ENCODE measurements around the gene CD46.
"Not testable (repeated sequence)": the region's sequence is repeated elsewhere in the genome, so short reads cannot be mapped to it uniquely, and the experiment has no call there.

Gene CD46

DNA sequence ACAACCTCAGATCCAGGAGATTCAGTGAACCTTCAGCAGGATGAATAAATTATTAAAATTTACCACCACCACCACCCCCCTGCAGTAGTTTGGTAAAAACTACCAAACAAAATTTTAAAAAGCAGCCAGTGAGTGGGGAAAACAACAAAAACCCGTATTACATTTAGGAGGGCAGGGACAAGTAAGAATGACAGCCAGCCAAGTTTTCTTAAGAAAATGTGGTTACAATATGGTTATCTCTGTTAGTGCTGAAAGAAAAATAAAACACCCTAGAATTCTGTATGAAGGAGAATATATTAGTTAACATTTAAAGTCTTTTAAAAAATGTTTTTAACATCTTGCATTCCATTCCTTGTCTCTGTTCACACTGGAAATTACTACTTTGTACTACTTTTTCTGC is 14.7 kb downstream of the CD46 start:
- Mint-ChIP-seq H3K36me3 (peaks cover 41% of the 10 kb centered on the region), H3K27me3 (no peaks in the 10 kb centered on the region), H3K4me1 (ENCODE audit: low read depth) (peaks cover 6% of the 10 kb centered on the region), H3K27ac (no peak overlapping the region), H3K4me3 (no peak overlapping the region), H3K9me3 (ENCODE audit: low read depth) (no peaks in the 10 kb centered on the region)

DNA sequence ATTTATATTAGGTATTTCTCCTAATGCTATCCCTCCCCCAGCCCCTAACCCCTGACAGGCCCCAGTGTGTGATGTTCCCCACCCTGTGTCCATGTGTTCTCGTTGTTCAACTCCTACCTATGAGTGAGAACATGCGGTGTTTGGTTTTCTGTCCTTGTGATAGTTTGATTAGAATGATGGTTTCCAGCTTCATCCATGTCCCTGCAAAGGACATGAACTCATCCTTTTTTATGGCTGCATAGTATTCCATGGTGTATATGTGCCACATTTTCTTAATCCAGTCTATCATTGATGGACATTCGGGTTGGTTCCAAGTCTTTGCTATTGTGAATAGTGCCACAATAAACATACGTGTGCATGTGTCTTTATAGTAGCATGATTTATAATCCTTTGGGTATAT is 18.7 kb downstream of the CD46 start:
- Mint-ChIP-seq H3K36me3 (peaks cover 53% of the 10 kb centered on the region), H3K4me1 (ENCODE audit: low read depth) (peaks cover 26% of the 10 kb centered on the region)
- not testable (repeated sequence) for H3K27me3 Mint-ChIP-seq; H3K27ac Mint-ChIP-seq; H3K4me3 Mint-ChIP-seq; H3K9me3 Mint-ChIP-seq (ENCODE audit: low read depth)

DNA sequence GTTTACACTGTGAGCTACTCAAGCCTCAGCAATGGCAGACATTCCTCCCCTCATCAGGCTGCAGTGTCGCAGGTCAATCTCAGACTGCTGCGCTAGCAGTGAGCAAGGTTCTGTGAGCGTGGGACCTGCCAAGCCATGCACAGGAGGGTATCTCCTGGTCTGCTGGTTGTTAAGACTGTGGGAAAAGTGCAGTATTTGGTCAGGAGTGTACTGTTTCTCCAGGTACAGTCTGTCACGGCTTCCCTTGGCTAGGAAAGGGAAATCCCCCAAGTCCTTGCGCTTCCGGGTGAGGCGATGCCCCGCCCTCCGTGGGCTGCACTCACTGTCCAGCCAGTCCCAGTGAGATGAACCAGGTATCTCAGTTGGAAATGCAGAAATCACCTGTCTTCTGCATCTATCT is 24.2 kb downstream of the CD46 start:
- H3K27ac Mint-ChIP-seq; H3K9me3 Mint-ChIP-seq (ENCODE audit: low read depth); H3K27me3 Mint-ChIP-seq; H3K4me3 Mint-ChIP-seq: not testable (repeated sequence)
- peaks cover 49% of the 10 kb centered on the region for H3K36me3 Mint-ChIP-seq
- peaks cover 42% of the 10 kb centered on the region for H3K4me1 Mint-ChIP-seq (ENCODE audit: low read depth)

DNA sequence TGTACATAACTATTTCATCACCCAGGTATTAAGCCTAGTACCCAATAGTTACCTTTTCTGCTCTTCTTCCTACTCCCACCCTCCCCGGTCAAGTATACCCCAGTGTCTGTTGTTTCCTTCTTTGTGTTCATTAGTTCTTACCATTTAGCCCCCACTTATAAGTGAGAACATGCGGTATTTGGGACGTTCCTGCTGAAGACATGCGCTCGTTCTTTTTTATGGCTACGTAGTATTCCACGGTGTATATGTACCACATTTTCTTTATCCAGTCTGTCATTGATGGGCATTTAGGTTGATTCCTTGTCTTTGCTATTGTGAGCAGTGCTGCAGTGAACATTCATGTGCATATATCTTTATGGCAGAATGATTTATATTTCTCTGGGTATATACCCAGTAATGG is 25.6 kb downstream of the CD46 start:
- not testable (repeated sequence) for H3K4me3 Mint-ChIP-seq; H3K27ac Mint-ChIP-seq; H3K9me3 Mint-ChIP-seq (ENCODE audit: low read depth); H3K27me3 Mint-ChIP-seq
- H3K4me1 Mint-ChIP-seq (ENCODE audit: low read depth), result peaks cover 48% of the 10 kb centered on the region
- peaks cover 44% of the 10 kb centered on the region for H3K36me3 Mint-ChIP-seq

DNA sequence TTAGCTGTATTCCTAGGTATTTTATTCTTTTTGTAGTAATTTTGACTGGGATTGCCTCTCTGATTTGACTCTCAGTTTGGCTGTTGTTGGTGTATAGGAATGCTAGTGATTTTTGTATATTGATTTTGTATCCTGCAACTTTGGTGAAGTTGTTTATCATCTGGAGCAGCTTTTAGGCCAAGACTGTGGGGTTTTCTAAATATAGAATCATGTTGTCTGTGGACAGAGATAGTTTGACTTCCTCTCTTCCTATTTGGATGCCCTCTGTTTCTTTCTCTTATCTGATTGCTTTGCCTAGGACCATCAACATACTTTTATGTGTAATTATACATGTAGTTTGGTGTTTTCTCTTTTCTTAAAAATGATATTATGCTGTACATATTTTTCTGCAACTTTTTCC is 27.2 kb downstream of the CD46 start:
- Mint-ChIP-seq H3K4me1 (ENCODE audit: low read depth) (peaks cover 35% of the 10 kb centered on the region), H3K4me3 (no peak overlapping the region), H3K36me3 (peaks cover 37% of the 10 kb centered on the region), H3K27ac (peak overlapping the region; percentile 23), H3K9me3 (ENCODE audit: low read depth) (no peaks in the 10 kb centered on the region), H3K27me3 (no peaks in the 10 kb centered on the region)

DNA sequence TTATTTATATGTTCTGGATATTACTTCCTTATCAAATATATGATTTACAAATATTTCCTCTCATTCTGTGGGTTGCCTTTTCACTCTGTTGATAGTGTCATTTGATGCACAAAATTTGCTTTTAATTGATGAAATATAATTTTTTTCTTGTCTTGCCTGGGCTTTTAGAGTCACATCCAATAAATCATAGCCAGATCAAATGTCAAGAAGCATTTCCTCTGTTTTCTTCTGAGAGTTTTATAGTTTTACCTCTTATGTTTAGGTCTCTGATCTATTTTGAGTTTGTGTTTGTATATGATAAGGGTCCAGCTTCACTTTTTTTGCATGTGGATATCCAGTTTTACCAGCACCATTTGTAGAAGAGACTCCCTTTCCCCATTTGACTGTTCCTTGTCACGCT is 29.5 kb downstream of the CD46 start:
- Mint-ChIP-seq H3K27me3 (no peaks in the 10 kb centered on the region), H3K36me3 (peaks cover 28% of the 10 kb centered on the region), H3K9me3 (ENCODE audit: low read depth) (no peaks in the 10 kb centered on the region), H3K4me3 (no peak overlapping the region), H3K27ac (no peak overlapping the region), H3K4me1 (ENCODE audit: low read depth) (peaks cover 27% of the 10 kb centered on the region)

DNA sequence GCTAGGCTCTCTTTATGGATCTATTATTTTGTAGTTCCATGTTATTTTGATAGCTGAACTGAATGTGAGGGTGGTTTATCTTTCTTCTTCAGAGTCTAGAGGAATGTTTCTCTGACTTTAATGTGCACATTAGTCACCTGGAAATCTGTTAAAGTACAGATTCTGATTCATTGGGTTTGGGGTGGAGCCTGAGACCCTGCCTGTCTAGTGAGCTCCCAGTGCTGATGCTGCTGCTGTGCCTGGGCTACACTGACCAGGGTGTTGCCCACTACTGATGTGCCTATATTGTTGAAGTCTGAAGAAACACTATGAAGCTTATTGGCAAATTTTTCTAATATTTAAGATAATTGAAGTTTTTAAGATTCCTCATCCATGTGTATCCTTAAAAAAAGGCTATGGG is 35.9 kb downstream of the CD46 start:
- Mint-ChIP-seq H3K36me3 (peaks cover 8% of the 10 kb centered on the region), H3K4me1 (ENCODE audit: low read depth) (no peaks in the 10 kb centered on the region), H3K9me3 (ENCODE audit: low read depth) (no peaks in the 10 kb centered on the region)

DNA sequence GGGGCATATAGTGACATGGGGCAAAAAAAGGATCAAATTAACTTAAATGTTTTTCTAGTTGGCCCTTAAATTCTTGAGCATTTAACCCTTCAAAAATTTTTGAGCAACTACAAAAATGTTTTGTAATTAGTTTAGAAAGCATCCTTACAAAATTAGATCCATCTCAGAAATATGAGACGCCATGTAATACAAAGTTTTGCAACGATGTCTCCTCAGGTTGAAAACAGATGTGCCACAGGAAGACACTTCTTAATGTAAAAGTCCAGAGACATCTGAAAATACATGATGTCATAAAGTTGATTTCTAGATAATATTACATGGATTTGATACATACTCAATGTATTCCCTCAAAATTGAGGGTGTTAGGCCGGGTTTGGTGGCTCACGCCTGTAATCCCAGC is 37.5 kb downstream of the CD46 start:
- Mint-ChIP-seq H3K9me3 (ENCODE audit: low read depth) (no peaks in the 10 kb centered on the region), H3K4me1 (ENCODE audit: low read depth) (no peaks in the 10 kb centered on the region), H3K4me3 (no peak overlapping the region), H3K27me3 (no peaks in the 10 kb centered on the region), H3K27ac (no peak overlapping the region), H3K36me3 (peaks cover 2% of the 10 kb centered on the region)

More for the DNA sequence above, 35.9 kb downstream of the CD46 start:
- Mint-ChIP-seq H3K27ac (no peak overlapping the region), H3K27me3 (no peaks in the 10 kb centered on the region), H3K4me3 (no peak overlapping the region)

DNA sequence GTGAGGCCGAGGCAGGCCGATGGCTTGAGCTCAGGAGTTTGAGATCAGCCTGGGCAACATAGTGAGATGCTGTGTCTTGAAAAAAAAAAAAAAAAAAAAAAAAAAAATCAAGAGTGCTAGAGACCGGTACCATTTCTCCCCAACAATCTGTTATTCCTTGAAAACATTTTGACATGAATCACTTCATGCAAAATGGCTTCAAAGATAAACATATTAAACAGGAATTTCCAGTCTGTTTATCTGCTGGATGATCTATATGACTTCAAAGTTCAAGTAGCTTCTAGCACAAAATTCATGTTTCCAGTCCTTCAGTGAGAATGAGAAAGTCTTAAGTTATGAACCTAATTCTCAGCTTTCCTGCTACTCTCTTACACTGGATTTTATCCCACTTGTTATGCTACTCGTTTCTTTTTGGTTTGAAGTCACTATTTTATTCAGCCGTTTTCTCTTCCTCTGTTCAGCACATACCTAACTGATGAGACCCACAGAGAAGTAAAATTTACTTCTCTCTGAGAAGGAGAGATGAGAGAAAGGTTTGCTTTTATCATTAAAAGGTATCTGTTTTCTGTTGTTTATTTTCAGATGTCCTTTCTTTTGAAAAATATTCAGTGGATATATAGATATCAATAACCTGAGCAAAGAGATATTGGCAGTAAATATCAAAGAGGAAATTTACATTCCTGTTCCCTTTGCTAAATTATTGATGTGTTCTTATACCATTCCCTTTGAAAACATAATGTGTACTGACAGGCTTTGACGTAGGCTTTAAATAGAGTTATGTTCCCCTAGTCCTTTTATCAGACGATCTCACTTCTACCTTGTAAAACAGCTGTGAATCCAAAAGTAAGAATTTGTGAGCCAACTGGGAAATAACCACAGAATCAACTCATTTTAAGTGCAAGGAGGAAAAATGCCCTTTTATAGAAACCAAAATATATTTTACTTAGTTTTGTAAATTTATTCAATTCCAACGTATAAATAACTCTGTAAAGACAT is 38.2 kb downstream of the CD46 start:
- H3K27ac Mint-ChIP-seq, result no peak overlapping the region
- no peaks in the 10 kb centered on the region for H3K4me1 Mint-ChIP-seq (ENCODE audit: low read depth)
- H3K4me3 Mint-ChIP-seq, result no peak overlapping the region
- no peaks in the 10 kb centered on the region for H3K9me3 Mint-ChIP-seq (ENCODE audit: low read depth)
- peaks cover 2% of the 10 kb centered on the region for H3K36me3 Mint-ChIP-seq
- no peaks in the 10 kb centered on the region for H3K27me3 Mint-ChIP-seq

DNA sequence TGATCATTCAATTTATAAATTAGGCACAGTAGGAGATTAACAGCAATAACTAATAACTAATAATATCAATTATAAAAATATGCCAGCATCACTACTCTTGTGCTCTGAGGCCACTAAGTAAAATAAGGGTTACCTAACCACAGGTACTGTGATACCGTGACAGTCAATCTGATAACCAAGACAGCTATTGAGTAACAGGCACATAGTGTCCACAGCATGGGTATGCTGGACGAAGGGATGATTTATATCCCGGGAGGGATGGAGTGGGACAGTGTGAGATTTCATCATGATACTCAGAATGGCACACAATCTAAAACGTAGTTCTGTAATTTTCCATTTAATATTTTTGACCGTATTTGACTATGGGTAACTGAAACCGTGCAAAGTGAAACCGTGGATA is 39.4 kb downstream of the CD46 start:
- H3K27ac Mint-ChIP-seq, result no peak overlapping the region
- no peaks in the 10 kb centered on the region for H3K27me3 Mint-ChIP-seq
- no peak overlapping the region for H3K4me3 Mint-ChIP-seq
- no peaks in the 10 kb centered on the region for H3K9me3 Mint-ChIP-seq (ENCODE audit: low read depth)
- no peaks in the 10 kb centered on the region for H3K4me1 Mint-ChIP-seq (ENCODE audit: low read depth)
- peaks cover 2% of the 10 kb centered on the region for H3K36me3 Mint-ChIP-seq

DNA sequence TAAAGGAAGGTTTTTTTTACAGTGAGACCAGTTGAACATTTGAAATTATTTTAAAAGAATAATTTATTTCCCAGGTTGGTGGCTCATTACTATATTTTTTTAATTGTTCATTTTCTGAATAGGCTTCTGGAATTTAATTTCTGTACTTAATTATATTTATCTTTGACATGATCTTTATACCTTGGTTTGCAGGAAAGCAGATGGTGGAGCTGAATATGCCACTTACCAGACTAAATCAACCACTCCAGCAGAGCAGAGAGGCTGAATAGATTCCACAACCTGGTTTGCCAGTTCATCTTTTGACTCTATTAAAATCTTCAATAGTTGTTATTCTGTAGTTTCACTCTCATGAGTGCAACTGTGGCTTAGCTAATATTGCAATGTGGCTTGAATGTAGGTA is 41.5 kb downstream of the CD46 start:
- H3K27ac Mint-ChIP-seq, result peak overlapping the region; percentile 28

DNA sequence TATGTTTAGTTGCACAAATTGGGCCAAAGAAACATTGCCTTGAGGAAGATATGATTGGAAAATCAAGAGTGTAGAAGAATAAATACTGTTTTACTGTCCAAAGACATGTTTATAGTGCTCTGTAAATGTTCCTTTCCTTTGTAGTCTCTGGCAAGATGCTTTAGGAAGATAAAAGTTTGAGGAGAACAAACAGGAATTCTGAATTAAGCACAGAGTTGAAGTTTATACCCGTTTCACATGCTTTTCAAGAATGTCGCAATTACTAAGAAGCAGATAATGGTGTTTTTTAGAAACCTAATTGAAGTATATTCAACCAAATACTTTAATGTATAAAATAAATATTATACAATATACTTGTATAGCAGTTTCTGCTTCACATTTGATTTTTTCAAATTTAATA is 43.0 kb downstream of the CD46 start:
- Mint-ChIP-seq H3K9me3 (ENCODE audit: low read depth) (no peaks in the 10 kb centered on the region), H3K27ac (peak overlapping the region; percentile 35), H3K4me1 (ENCODE audit: low read depth) (peaks cover 30% of the 10 kb centered on the region), H3K27me3 (no peaks in the 10 kb centered on the region), H3K36me3 (peaks cover 2% of the 10 kb centered on the region), H3K4me3 (no peak overlapping the region)

More for the DNA sequence above, 41.5 kb downstream of the CD46 start:
- Mint-ChIP-seq H3K27me3 (no peaks in the 10 kb centered on the region), H3K4me1 (ENCODE audit: low read depth) (peaks cover 15% of the 10 kb centered on the region), H3K4me3 (no peak overlapping the region), H3K36me3 (peaks cover 2% of the 10 kb centered on the region), H3K9me3 (ENCODE audit: low read depth) (no peaks in the 10 kb centered on the region)

DNA sequence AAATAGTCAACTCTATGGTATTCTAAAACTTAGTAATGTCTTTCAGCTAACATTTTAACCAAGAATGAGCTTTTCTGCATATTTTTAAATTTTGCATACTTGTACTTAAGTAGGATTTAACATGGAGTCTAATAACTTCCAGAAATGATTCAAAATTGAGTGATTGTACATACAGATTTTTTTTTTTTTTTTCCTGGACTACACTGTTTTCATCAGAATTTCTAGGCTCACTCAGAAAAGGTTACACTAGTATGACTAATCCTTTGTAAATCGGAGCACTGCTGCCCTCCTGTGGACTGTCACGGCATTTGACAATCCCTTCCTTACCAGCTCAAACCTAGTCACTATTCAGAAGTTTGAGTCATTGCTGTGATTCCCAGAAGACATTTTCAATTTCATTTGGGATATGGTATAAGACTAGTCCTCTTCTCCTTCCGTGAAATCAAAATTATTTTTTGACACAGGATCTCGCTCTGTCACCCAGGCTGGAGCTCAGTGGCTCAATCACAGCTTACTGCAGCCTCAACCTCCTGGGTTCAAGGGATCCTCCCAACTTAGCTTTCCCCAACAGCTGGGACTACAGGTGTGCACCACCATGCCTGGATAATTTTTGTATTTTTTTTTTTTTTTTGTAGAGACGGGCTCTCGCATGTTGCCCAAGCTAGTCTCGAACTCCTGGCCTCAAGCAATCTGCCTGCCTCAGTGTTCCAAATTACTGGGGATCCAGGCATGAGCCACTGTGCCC is 45.5 kb downstream of the CD46 start:
- Mint-ChIP-seq H3K9me3 (ENCODE audit: low read depth) (no peaks in the 10 kb centered on the region), H3K27me3 (no peaks in the 10 kb centered on the region), H3K4me1 (ENCODE audit: low read depth) (peaks cover 39% of the 10 kb centered on the region), H3K27ac (no peak overlapping the region), H3K36me3 (no peaks in the 10 kb centered on the region), H3K4me3 (no peak overlapping the region)

DNA sequence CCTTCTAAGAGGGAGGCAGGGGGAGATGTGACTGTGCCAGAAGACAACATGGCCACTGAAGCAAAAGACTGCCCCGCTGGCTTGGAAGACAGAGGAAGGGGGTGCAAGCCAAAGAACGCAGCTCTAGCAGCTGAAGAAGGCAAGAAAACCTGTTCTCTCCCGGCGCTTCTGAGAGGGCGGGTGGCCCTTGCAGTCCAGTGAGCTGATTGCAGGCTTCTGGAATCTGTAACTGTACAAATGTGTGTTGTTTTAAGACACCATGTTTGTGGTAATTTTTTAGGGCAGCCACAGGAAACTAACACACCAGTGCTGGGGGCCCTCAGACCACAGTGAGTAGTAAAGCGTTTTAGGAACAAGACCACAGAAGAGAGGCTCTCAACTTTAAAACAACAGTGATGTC is 47.0 kb downstream of the CD46 start:
- H3K9me3 Mint-ChIP-seq (ENCODE audit: low read depth), result no peaks in the 10 kb centered on the region
- H3K36me3 Mint-ChIP-seq, result no peaks in the 10 kb centered on the region
- peak overlapping the region; percentile 28 for H3K4me3 Mint-ChIP-seq
- H3K27me3 Mint-ChIP-seq, result no peaks in the 10 kb centered on the region
- peak overlapping the region; percentile 73 for H3K27ac Mint-ChIP-seq
- H3K4me1 Mint-ChIP-seq (ENCODE audit: low read depth), result peaks cover 39% of the 10 kb centered on the region

DNA sequence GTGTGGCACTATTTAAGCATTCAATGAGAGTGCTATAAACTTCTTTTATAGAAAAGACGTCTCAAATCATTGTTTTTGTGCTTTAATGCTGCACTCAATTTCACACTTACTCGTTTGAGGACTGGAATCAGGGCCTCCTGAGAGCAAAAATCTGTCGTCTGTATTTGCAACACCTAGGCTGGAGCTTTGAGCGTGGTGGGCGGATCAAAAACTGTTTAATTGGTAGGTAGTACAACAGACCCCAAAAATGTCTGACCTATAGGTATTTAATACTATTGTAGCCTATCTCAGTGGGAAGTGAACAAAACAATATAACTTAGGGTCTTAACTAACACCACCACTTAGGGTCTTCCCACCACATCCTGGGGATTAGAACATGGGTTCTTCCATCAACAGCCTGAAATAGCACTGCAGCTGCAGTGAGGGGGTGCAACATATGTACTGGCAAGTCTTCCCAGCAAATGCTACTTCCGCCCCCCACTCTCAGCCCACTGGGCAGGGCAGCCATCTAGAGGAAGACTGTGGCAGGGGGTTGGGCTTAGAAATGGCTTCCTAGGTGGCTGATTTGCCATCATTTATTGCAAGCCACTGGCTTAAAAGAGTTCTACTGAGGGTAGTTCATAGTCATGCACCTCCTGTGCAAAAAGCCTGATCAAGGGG is 48.3 kb downstream of the CD46 start:
- Mint-ChIP-seq H3K4me1 (ENCODE audit: low read depth) (peaks cover 39% of the 10 kb centered on the region), H3K9me3 (ENCODE audit: low read depth) (no peaks in the 10 kb centered on the region), H3K27me3 (no peaks in the 10 kb centered on the region), H3K36me3 (no peaks in the 10 kb centered on the region), H3K4me3 (no peak overlapping the region), H3K27ac (peak overlapping the region; percentile 4)
